ENCODE data around the gene OR2AG2.

Gene OR2AG2

GRCh38 chr11:6755303-6755952 lies 16.3 kb downstream of the OR2AG2 start:
- DNase-seq (ENCODE audit: insufficient read length, low spot score) (no peak), FAIRE-seq (no peak)
- TF ChIP-seq CTCF (IDR thresholded peaks at IDR 0.05; ENCODE audit: insufficient read depth, missing control alignments) = peak; percentile 81

GRCh38 chr11:6747097-6747668 lies 24.6 kb downstream of the OR2AG2 start:
- FAIRE-seq (no peak), DNase-seq (ENCODE audit: insufficient read length, low spot score) (no peak)
- TF ChIP-seq CTCF (IDR thresholded peaks at IDR 0.05; ENCODE audit: insufficient read depth, missing control alignments) = no peak

- DNase-seq (ENCODE audit: insufficient read length, low spot score) (no peak), FAIRE-seq (no peak)
- TF ChIP-seq CTCF (IDR thresholded peaks at IDR 0.05; ENCODE audit: insufficient read depth, missing control alignments) = no peak
Observed at GRCh38 chr11:6746626-6747025, 25.1 kb downstream of the OR2AG2 start.

- FAIRE-seq (no peak), DNase-seq (ENCODE audit: insufficient read length, low spot score) (no peak)
- TF ChIP-seq CTCF (IDR thresholded peaks at IDR 0.05; ENCODE audit: insufficient read depth, missing control alignments) = no peak
Observed at GRCh38 chr11:6746086-6746618, 25.6 kb downstream of the OR2AG2 start.

GRCh38 chr11:6745465-6746015 lies 26.2 kb downstream of the OR2AG2 start:
- no peak for FAIRE-seq
- DNase-seq (ENCODE audit: insufficient read length, low spot score) = no peak
- TF ChIP-seq CTCF (IDR thresholded peaks at IDR 0.05; ENCODE audit: insufficient read depth, missing control alignments) = no peak

GRCh38 chr11:6745018-6745417 lies 26.8 kb downstream of the OR2AG2 start:
- DNase-seq (ENCODE audit: insufficient read length, low spot score) (no peak), FAIRE-seq (no peak)
- no peak for TF ChIP-seq CTCF (IDR thresholded peaks at IDR 0.05; ENCODE audit: insufficient read depth, missing control alignments)

GRCh38 chr11:6742260-6742659 lies 29.5 kb downstream of the OR2AG2 start:
- no peak for DNase-seq (ENCODE audit: insufficient read length, low spot score)
- no peak for FAIRE-seq
- TF ChIP-seq CTCF (IDR thresholded peaks at IDR 0.05; ENCODE audit: insufficient read depth, missing control alignments) = no peak

Data from D721Med (cell line).